NCI-H146 treated with DMSO at 0.1 percent for 48 hours (cell line): ENCODE measurements around the gene XAF1.
"Not testable (repeated sequence)": the region's sequence is repeated elsewhere in the genome, so short reads cannot be mapped to it uniquely, and the experiment has no call there.

Experiments used
- DNase-seq: peaks from one replicate; lab custom pipeline; 2025; ENCODE audit not compliant: unreplicated experiment; lab: John Stamatoyannopoulos, UW

The XAF1 gene

GRCh38 chr17:6797718-6798351, 42.0 kb downstream of the XAF1 start:
- no peak for DNase-seq

DNA sequence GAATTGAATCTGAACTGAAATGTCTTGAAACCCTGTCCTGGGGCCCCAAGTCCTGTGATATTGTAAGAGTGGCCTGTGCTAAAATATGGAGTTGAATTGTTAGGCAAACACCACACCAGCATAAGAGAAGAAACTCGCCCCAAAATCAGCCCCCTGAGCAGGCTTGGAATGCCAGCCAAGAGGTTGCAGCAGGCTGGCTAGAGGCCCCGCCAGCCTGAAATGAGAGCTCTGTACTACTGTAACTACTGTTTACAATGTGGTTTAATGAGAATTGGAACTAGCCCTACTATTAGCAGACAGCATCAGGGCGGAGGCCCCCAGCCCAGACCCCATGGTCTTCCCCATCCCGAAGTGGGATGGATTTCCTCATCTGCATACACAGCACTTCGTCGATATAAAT, 43.9 kb downstream of the XAF1 start:
- DNase-seq, result no peak

GRCh38 chr17:6800422-6801027, 44.7 kb downstream of the XAF1 start:
- DNase-seq, result no peak

DNA sequence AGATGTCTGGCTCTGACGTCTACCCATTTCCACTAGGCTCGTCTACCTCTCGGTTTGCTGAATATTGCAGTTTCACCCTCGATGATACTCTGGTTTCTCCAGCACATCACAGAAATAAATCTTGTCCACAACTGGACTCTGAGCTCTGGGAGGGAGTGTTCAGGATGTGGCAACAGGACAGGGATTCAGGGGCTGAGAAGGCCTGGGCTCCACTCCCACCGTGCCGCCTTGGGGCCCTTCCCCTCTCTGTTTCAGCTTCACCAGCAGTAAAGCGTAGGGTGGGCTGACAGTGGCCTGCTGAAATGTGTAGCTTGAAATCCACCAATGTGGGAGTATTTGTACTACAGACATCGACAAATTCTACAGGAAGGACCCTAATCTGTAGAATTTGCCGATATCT, 55.7 kb downstream of the XAF1 start:
- DNase-seq, result no peak

- no peak for DNase-seq
These were observed 56.4 kb downstream of the XAF1 start for GRCh38 chr17:6812295-6812694.

- DNase-seq, result no peak
These were observed 59.9 kb downstream of the XAF1 start for GRCh38 chr17:6815775-6816174.

DNA sequence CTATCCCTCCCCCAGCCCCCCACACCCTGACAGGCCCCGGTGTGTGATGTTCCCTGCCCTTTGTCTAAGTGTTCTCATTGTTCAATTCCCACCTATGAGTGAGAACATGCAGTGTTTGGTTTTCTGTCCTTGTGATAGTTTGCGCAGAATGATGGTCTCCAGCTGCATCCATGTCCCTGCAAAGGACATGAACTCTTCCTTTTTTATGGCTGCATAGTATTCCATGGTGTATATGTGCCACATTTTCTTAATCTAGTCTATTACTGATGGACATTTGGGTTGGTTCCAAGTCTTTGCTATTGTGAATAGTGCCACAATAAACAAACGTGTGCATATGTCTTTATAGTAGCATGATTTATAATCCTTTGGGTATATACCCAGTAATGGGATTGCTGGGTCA, 60.5 kb downstream of the XAF1 start:
- not testable (repeated sequence) for DNase-seq

- no peak for DNase-seq
These were observed 63.1 kb downstream of the XAF1 start for GRCh38 chr17:6818938-6819337.

DNA sequence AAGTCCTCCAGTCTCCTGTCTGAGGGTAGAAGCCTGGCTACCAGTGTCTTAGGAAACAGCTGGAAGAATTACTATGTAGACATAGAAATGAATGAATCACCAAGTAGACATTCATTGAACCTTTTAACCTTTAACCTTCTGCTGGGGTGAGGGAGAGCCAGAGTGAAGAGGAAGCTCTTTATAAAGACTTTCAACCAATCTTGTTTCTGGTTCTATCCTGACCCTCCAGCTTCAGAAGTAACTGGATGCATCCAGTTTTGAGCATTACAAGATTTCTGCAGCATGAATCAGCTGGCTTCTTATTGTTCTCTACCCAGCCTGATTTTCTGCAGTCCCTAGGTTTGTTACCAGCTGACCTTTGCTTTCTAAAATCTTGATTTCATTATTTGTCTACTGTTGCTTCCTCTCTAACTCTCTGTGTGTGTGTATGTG, 67.2 kb downstream of the XAF1 start:
- no peak for DNase-seq
